ENCODE measurements around the gene MRRF. TPM values are rescaled to one million over a fixed set of nuclear protein-coding genes. Genes with fewer than 3 reads are reported as not detected.

Gene MRRF
- total and polyA plus RNA-seq, 2 donors (not counting 3 experiments of a cell fraction or from before 2014, with no cell fraction given) = 27.2 to 36.4 TPM

- peaks cover 20 to 23% of the 10 kb centered on the region in 2 experiments for H3K27me3 ChIP-seq (ENCODE audit: control insufficient read depth in 2 of 2, insufficient read depth in 2 of 2, low read length in 2 of 2)
- FAIRE-seq (no peak), DNase-seq (ENCODE audit: low read depth, low spot score) (no peak)
- no peaks in the 10 kb centered on the region for H3K9me1 ChIP-seq (replicated peaks; ENCODE audit: control insufficient read depth, extremely low read depth, insufficient read depth, low read length)
- no peak overlapping the region for H3K4me2 ChIP-seq (ENCODE audit: insufficient read depth, low read length)
- no peak overlapping the region for H3K4me3 ChIP-seq (replicated peaks in 1 of 3; ENCODE audit: insufficient read depth in 1 of 3, low read depth in 1 of 3, low read length in 3 of 3)
- no peaks in the 10 kb centered on the region for H3K79me2 ChIP-seq (ENCODE audit: control insufficient read depth, insufficient read depth, low read length)
- TF ChIP-seq, protein P1, sequence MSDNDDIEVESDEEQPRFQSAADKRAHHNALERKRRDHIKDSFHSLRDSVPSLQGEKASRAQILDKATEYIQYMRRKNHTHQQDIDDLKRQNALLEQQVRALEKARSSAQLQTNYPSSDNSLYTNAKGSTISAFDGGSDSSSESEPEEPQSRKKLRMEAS (IDR thresholded peaks at IDR 0.05; ENCODE audit: insufficient read depth, insufficient read length) = no peak
- TF ChIP-seq GATA2 (IDR thresholded peaks at IDR 0.05; ENCODE audit: insufficient read depth, insufficient read length, low read depth, low read length) (no peak), FOS (IDR thresholded peaks at IDR 0.05; ENCODE audit: borderline replicate concordance, insufficient read depth, low read length) (no peak), POLR2AphosphoS5 (IDR thresholded peaks at IDR 0.05; ENCODE audit: insufficient read depth, low read depth, low read length) (no peak), POLR2A (IDR thresholded peaks at IDR 0.05; ENCODE audit: low read depth, low read length) (no peak), CTCF (IDR thresholded peaks at IDR 0.05; ENCODE audit: extremely low read depth in 1 of 2, insufficient read depth in 1 of 2, low read depth in 1 of 2, low read length in 2 of 2) (no peak)
- H4K20me1 ChIP-seq (replicated peaks; ENCODE audit: control insufficient read depth, extremely low read depth, insufficient read depth, low read length) = no peaks in the 10 kb centered on the region
- intact Hi-C loops (cut with micrococcal nuclease) (no loop called here), dilution Hi-C loops (cut with MboI; ENCODE audit: extremely low pct_ligation_motif_present, low sequenced_read_pairs) (no loop called here)
- H3K4me1 ChIP-seq (ENCODE audit: control insufficient read depth, extremely low read depth, insufficient read depth, low read length) = no peaks in the 10 kb centered on the region
- BruUV-seq (replicated peaks) = no TSS peak
- POLR2A ChIA-PET = no interaction called here
- H3K9ac ChIP-seq (replicated peaks; ENCODE audit: extremely low read depth, insufficient read depth, low read length) = no peak overlapping the region
- no peaks in the 10 kb centered on the region for H3K36me3 ChIP-seq (ENCODE audit: control insufficient read depth in 2 of 2, extremely low read depth in 1 of 2, insufficient read depth in 2 of 2, low read length in 2 of 2)
- H2AFZ ChIP-seq (ENCODE audit: low read depth, low read length) = no peak overlapping the region
- no peaks in the 10 kb centered on the region for H3K9me3 ChIP-seq (replicated peaks; ENCODE audit: control insufficient read depth, insufficient read depth, low read length)
- no peak overlapping the region for H3K27ac ChIP-seq (ENCODE audit: insufficient read depth, low read depth, low read length)
- CTCF ChIA-PET = interaction anchor here (1.5 kb wide), 1 partner anchor 116 kb away, joined by 4 read pairs; no protein-coding TSS in a partner anchor
Measured at GRCh38 chr9:122234022-122234748, 30.5 kb upstream of the MRRF start.

All from endothelial cell of umbilical vein (primary cell).